ENCODE results near the gene RDH8. TPM values are rescaled to one million over a fixed set of nuclear protein-coding genes. Genes with fewer than 3 reads are reported as not detected.

Gene RDH8
- polyA plus RNA-seq, 1 of the 3 experiments (the other 2 are of a cell fraction): not detected

DNA sequence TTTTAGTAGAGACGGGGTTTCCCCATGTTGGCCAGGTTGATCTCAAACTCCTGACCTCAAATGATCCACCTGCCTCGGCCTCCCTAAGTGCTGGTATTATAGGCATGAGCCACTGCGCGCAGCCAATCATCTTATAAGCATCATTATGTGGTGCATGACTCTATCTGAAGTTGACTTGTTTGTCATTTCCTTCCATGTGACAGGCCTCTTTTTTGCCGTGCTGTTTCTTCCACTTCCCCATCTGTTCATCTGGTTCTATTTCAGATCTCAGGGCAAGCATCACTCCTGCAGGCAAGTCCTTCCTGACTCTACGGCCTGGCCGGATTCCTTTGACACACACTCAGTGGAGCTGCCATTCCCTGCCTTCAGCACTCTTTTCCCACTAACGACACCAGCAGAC lies 18.2 kb upstream of the RDH8 start:
- H3K79me2 ChIP-seq (ENCODE audit: insufficient read depth): no peaks in the 10 kb centered on the region
- H3K9me3 ChIP-seq: no peaks in the 10 kb centered on the region
- ChIA-PET CTCF (interaction anchor here (0.9 to 3.0 kb wide), 2 partner anchors 18 to 33 kb away, joined by 3 to 8 read pairs; no protein-coding TSS in a partner anchor), POLR2A (no interaction called here)
- no peaks in the 10 kb centered on the region for H3K36me3 ChIP-seq (replicated peaks in 1 of 2; ENCODE audit: control insufficient read depth in 1 of 2, insufficient read depth in 2 of 2, low read length in 1 of 2)
- WGBS (ENCODE audit: low lambda C conversion rate): 51% methylated on average over 8 of the region's 8 CpGs
- no peak overlapping the region for H3K4me2 ChIP-seq
- no peak overlapping the region for H3K4me3 ChIP-seq (ENCODE audit: low read depth in 2 of 2, low read length in 1 of 2)
- peaks cover 35% of the 10 kb centered on the region for H3K27me3 ChIP-seq (ENCODE audit: insufficient read depth)
- no peak overlapping the region for H3K9ac ChIP-seq
- H4K20me1 ChIP-seq (ENCODE audit: insufficient read depth): no peaks in the 10 kb centered on the region
- no peak overlapping the region for H3K27ac ChIP-seq (ENCODE audit: low read depth in 2 of 2, low read length in 1 of 2)
- H3K9me2 ChIP-seq: no peaks in the 10 kb centered on the region
- no peak for TF ChIP-seq EZH2phosphoT487 (IDR thresholded peaks at IDR 0.05; ENCODE audit: borderline replicate concordance, low read depth)
- TF ChIP-seq, protein P1, sequence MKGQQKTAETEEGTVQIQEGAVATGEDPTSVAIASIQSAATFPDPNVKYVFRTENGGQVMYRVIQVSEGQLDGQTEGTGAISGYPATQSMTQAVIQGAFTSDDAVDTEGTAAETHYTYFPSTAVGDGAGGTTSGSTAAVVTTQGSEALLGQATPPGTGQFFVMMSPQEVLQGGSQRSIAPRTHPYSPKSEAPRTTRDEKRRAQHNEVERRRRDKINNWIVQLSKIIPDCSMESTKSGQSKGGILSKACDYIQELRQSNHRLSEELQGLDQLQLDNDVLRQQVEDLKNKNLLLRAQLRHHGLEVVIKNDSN (IDR thresholded peaks at IDR 0.05; ENCODE audit: borderline replicate concordance, low read depth): no peak
- TF ChIP-seq GABPA (IDR thresholded peaks at IDR 0.05; ENCODE audit: low read depth): no peak
- H2AFZ ChIP-seq (ENCODE audit: low read depth): no peak overlapping the region
- no peaks in the 10 kb centered on the region for H3K4me1 ChIP-seq (ENCODE audit: control insufficient read depth in 1 of 2, insufficient read depth in 2 of 2, low read depth in 1 of 2, low read length in 1 of 2)
- H3F3A ChIP-seq (replicated peaks; ENCODE audit: insufficient read depth): peaks cover 3% of the 10 kb centered on the region
- DNase-seq: no peak

DNA sequence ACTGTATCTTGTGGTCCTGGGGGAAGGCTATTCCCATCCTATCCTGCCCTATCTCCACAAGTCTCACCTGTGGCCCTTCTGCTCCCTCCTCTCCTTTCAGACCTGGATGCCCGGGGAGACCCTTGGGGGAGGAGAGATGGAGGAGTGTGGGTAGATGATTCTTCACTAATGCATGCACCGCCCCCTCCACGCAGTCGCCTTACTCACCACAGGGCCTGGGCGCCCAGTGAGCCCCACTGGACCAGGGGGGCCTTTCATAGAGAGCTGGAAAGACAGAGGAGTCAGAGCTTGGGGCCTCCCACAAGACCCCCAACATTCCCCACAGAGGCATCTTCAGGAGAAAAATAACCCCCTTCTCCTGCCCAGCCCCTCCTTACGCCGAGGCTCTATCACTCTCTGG lies 17.3 kb upstream of the RDH8 start:
- TF ChIP-seq NRF1 (IDR thresholded peaks at IDR 0.05; ENCODE audit: low read depth, low read length) (no peak), FOXM1 (IDR thresholded peaks at IDR 0.05; ENCODE audit: low read depth) (no peak), RFX5 (IDR thresholded peaks at IDR 0.05; ENCODE audit: low read length) (no peak), JUND (IDR thresholded peaks at IDR 0.05) (no peak)
- TF ChIP-seq, protein P2, sequence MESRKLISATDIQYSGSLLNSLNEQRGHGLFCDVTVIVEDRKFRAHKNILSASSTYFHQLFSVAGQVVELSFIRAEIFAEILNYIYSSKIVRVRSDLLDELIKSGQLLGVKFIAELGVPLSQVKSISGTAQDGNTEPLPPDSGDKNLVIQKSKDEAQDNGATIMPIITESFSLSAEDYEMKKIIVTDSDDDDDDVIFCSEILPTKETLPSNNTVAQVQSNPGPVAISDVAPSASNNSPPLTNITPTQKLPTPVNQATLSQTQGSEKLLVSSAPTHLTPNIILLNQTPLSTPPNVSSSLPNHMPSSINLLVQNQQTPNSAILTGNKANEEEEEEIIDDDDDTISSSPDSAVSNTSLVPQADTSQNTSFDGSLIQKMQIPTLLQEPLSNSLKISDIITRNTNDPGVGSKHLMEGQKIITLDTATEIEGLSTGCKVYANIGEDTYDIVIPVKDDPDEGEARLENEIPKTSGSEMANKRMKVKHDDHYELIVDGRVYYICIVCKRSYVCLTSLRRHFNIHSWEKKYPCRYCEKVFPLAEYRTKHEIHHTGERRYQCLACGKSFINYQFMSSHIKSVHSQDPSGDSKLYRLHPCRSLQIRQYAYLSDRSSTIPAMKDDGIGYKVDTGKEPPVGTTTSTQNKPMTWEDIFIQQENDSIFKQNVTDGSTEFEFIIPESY (IDR thresholded peaks at IDR 0.05; ENCODE audit: borderline replicate concordance, low read depth): no peak
- no peak overlapping the region for H2AFZ ChIP-seq (ENCODE audit: low read depth)
- H3K27ac ChIP-seq (ENCODE audit: low read depth in 2 of 2, low read length in 1 of 2): no peak overlapping the region
- H3K4me3 ChIP-seq (ENCODE audit: low read depth in 2 of 2, low read length in 1 of 2): no peak overlapping the region
- H3K9me3 ChIP-seq: no peaks in the 10 kb centered on the region
- ChIA-PET POLR2A (no interaction called here), CTCF (interaction anchor here (0.9 to 3.0 kb wide), 2 partner anchors 32 to 65 kb away, joined by 3 to 8 read pairs; no protein-coding TSS in a partner anchor)
- no peak overlapping the region for H3K9ac ChIP-seq
- H4K20me1 ChIP-seq (ENCODE audit: insufficient read depth): no peaks in the 10 kb centered on the region
- no peaks in the 10 kb centered on the region for H3K9me2 ChIP-seq
- no peak for DNase-seq
- H3K27me3 ChIP-seq (ENCODE audit: insufficient read depth): peaks cover 35% of the 10 kb centered on the region
- no peaks in the 10 kb centered on the region for H3K36me3 ChIP-seq (replicated peaks in 1 of 2; ENCODE audit: control insufficient read depth in 1 of 2, insufficient read depth in 2 of 2, low read length in 1 of 2)
- peaks cover 3% of the 10 kb centered on the region for H3F3A ChIP-seq (replicated peaks; ENCODE audit: insufficient read depth)
- H3K4me2 ChIP-seq: no peak overlapping the region
- H3K4me1 ChIP-seq (ENCODE audit: control insufficient read depth in 1 of 2, insufficient read depth in 2 of 2, low read depth in 1 of 2, low read length in 1 of 2): no peaks in the 10 kb centered on the region; a peak in 1 of 4 replicates
- WGBS (ENCODE audit: low lambda C conversion rate): 51% methylated on average over 7 of the region's 7 CpGs
- no peaks in the 10 kb centered on the region for H3K79me2 ChIP-seq (ENCODE audit: insufficient read depth)

DNA sequence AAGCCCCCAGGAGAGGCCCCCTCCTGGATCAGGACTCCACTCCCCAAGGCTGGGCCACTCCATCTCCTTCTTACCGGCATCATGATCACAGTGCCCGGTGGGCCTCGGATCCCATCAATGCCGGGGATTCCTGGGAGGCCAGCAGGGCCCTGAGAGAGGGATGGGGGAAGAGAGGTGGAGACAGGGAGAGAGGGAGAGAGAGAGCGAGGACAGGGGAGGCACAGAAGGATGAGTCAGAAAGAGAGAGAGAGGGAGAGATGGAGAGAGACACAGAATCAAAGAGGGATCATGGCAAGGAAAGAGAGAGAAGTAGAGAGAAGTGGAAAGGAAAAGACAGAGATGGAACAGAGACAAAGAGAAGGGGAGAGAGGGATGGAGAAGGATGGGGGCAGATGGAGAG lies 16.7 kb upstream of the RDH8 start:
- DNase-seq: no peak
- CTCF ChIA-PET: interaction anchor here (3.0 kb wide), 1 partner anchor 31 kb away, joined by 8 read pairs; no protein-coding TSS in a partner anchor
- no peak overlapping the region for H3K4me2 ChIP-seq
- POLR2A ChIA-PET: no interaction called here
- peaks cover 3% of the 10 kb centered on the region for H3F3A ChIP-seq (replicated peaks; ENCODE audit: insufficient read depth)
- no peak overlapping the region for H3K4me3 ChIP-seq (ENCODE audit: low read depth in 2 of 2, low read length in 1 of 2)
- H3K9me3 ChIP-seq: no peaks in the 10 kb centered on the region
- TF ChIP-seq, protein P3, sequence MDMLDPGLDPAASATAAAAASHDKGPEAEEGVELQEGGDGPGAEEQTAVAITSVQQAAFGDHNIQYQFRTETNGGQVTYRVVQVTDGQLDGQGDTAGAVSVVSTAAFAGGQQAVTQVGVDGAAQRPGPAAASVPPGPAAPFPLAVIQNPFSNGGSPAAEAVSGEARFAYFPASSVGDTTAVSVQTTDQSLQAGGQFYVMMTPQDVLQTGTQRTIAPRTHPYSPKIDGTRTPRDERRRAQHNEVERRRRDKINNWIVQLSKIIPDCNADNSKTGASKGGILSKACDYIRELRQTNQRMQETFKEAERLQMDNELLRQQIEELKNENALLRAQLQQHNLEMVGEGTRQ (IDR thresholded peaks at IDR 0.05; ENCODE audit: borderline replicate concordance, low read depth, low read length): no peak
- WGBS (ENCODE audit: low lambda C conversion rate): 57% methylated on average over 5 of the region's 5 CpGs
- no peaks in the 10 kb centered on the region; a peak in 1 of 4 replicates for H3K4me1 ChIP-seq (ENCODE audit: control insufficient read depth in 1 of 2, insufficient read depth in 2 of 2, low read depth in 1 of 2, low read length in 1 of 2)
- H3K27ac ChIP-seq (ENCODE audit: low read depth in 2 of 2, low read length in 1 of 2): no peak overlapping the region
- no peak overlapping the region for H2AFZ ChIP-seq (ENCODE audit: low read depth)
- H3K27me3 ChIP-seq (ENCODE audit: insufficient read depth): peaks cover 30% of the 10 kb centered on the region
- H4K20me1 ChIP-seq (ENCODE audit: insufficient read depth): no peaks in the 10 kb centered on the region
- H3K9ac ChIP-seq: no peak overlapping the region
- no peaks in the 10 kb centered on the region for H3K79me2 ChIP-seq (ENCODE audit: insufficient read depth)
- no peaks in the 10 kb centered on the region for H3K9me2 ChIP-seq
- H3K36me3 ChIP-seq (replicated peaks in 1 of 2; ENCODE audit: control insufficient read depth in 1 of 2, insufficient read depth in 2 of 2, low read length in 1 of 2): no peaks in the 10 kb centered on the region

Measured in SK-N-SH (cell line).